Fibroblast of skin of left quadriceps (primary cell): ENCODE measurements around the gene BPTF.
"Not testable (repeated sequence)": the region's sequence is repeated elsewhere in the genome, so short reads cannot be mapped to it uniquely, and the experiment has no call there.

Source experiments
- DNase-seq, 2 experiments: peaks; one replicate each; pipeline ENCODE4 v3.0.0-alpha.2; 2013; ENCODE audit warnings: low read depth in 2 of 2

BPTF gene

DNA sequence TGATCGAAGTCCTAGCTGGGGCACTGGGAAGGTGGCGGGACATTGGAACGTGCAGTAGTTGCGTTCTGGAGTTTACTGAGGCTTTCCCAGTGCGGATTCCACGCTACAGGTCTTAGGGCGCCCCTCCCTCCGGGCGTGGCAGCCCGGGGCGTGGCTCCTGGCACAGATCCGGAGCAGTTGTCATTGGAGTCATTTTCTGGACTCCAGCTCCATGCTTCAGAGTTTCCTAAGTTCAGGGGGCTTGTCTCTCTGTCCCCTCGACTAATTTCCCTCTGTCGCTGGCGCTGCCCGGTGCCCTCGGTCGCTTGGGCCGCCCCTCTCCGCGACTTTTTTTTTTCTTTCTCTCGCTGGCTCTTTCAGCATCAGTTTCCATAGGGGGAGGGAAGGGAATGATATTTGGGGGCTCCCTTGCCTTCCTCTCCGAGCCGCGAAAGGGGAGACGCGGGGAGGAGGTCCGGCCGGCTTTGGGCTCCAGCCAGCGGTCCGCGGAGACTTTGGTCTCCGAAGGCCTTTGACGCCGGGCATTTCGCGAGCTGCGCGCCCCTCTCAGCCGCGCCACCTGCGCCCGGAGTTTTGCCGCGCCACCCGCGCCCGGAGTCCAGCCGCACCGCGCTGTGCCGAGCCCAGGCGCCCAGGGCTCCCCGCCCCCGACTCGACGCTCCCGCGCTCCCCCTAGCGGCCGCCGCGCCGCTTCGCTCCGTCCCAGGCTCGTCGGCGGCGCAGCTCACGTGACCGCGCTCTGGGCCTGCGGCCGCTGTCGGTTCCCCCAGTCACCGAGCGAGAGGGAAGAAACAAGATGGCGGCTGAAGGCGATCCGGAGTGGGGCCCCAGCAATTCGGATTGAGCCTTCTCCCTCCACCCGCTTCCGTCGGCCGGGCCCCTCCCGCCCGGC, at the start of gene BPTF:
Gene BPTF (plus strand): TSS at position 769 of the 892 bp plus-strand sequence. CDS start 222 bp downstream, outside the sequence.
- peak; percentile 74 to 80 for DNase-seq

- no peak for DNase-seq
These were observed 46.1 kb upstream of the BPTF start for GRCh38 chr17:67779098-67779672.

DNA sequence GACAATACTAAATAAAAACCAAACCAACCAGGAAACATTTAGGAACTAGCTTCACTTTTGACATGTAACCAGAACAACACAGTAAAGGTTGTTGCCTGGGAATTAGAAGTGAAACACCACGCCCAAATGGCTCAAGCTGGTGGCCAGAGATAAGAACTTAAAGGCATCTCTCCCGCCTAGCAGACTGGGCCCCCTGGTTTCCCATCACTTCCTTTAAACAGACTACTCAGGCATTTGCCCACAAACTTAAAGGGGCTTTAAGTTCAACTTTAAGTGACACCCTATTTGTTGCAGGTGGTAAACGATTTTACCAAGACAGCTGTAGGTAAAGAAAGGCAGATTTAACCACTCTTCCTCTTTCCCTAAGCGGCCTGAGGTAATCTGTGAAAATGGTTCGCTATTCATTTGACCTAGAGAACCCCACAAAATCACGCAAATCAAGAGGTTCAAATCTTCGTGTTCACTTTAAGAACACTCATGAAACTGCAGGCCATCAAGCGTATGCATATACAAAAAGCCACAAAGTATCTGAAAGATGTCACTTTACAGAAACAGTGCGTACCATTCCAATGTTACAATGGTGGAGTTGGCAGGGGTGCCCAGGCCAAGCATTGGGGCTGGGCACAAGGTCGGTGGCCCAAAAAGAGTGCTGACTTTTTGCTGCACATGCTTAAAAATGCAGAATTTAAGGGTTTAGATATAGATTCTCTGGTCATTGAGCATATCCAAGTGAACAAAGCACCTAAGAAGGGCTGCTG, 40.8 kb upstream of the BPTF start:
- no peak for DNase-seq

- DNase-seq, result no peak
These were observed 40.2 kb upstream of the BPTF start for GRCh38 chr17:67785122-67785477.

- no peak for DNase-seq
These were observed 39.8 kb upstream of the BPTF start for GRCh38 chr17:67785504-67785903.

DNA sequence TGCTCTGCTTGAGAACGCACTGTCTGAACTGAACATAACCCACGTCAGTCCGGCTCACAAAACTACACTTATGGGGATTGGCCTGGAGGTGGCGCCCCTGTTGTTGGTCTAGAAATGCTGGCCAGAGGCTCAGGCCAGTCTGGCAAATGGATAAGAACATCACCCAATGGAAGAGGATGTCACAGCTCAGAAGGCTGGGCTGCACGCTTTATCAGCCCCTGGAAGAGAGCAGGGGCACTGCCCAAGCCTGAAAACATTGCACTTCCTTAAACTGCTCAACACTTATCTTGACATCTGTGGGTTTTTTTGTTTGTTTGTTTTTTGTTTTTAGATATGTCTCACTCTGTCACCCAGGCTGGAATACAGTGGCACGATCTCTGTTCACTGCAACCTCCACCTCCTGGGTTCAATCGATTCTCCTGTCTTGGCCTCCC, 24.8 kb upstream of the BPTF start:
- peak; percentile 29 to 40 for DNase-seq

DNA sequence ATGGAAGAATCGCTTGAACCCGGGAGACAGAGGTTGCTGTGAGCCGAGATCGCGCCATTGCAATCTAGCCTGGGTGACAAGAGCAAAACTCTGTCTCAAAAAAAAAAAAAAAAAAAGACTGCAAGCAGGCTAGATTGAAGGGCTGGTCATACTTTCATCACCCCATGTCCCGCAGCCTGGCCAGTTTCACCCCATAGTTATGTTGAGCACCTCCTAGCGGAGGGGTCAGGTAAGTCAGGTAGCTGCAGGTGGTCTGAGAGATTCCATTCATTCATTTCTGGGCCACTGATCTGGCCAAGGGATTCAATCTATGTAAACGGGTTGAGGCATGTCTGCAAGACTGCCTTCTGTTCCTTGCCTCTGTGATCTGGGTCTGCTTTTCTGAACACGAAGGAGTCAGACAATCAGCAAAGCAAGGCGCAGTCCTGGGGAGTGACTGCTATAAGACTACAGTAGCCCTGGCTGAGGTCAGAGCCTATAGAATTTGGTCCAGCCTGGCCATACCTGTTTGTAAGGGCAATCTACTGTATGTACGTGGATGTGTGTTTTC, 23.6 kb upstream of the BPTF start:
- no peak for DNase-seq

GRCh38 chr17:67810464-67810863, 14.8 kb upstream of the BPTF start:
- DNase-seq, result no peak

GRCh38 chr17:67812380-67812779, 12.9 kb upstream of the BPTF start:
- not testable (repeated sequence) for DNase-seq

DNA sequence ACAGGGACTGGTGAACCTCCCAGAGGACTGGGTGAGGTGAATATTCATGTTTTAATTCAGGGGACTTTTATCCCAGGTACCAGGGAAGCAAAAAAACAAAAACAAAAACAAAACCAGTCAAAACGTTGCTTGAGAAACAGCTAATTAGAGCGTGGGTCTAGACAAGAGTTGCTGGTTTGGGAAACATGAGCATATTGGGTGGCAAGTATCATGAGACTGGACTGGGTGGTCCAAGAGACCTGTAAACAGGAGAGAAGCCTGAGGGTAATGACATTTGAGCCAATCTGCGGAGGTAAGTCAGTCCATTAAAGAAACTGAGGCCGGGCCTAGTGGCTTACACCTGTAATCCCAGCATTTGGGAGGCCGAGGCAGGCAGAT, 11.5 kb upstream of the BPTF start:
- no peak for DNase-seq

- no peak for DNase-seq
These were observed 6.9 kb upstream of the BPTF start for GRCh38 chr17:67818110-67819002.

DNA sequence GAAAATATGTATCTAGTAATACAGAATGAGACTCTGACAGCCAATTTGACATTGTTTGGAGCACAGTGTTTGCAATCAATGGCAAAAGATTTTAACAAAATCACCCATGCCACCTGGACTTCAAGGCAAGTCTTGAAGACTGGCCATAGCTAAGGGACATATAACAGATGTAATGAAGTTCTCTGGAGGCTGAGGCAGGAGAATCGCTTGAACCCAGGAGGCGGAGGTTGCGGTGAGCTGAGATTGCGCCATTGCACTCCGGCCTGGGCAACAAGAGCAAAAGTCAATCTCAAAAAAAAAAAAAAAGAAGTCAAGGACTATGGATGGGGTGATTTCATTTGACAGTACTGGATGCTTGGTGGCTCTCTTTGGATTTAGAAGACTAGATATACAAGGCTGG, 5.6 kb upstream of the BPTF start:
- no peak for DNase-seq

DNA sequence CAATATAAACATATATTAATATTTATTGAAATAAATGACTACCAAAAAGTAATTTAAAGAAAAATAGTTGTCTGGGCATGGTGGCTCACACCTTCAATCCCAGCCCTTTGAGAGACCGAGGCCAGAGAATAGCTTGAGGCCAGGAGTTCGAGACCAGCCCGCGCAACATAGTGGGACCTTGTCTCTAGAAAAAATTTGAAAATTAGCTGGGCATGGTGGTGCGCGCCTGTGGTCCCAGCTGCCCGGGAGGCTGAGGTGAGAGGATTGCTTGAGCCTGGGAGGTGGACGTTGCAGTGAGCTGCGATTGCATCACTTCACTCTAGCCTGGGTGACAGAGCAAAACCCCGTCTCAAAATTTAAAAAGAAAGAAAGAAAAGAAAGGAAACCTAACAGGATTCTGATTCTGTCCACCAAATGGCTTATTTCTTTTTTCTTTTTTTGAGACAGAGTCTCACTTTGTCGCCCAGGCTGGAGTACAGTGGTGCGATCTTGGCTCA, 3.4 kb upstream of the BPTF start:
- no peak for DNase-seq

GRCh38 chr17:67825627-67826601, 611 bp downstream of the BPTF start:
- DNase-seq, result not testable (repeated sequence)

GRCh38 chr17:67829331-67829730, 4.0 kb downstream of the BPTF start:
- DNase-seq, result no peak

DNA sequence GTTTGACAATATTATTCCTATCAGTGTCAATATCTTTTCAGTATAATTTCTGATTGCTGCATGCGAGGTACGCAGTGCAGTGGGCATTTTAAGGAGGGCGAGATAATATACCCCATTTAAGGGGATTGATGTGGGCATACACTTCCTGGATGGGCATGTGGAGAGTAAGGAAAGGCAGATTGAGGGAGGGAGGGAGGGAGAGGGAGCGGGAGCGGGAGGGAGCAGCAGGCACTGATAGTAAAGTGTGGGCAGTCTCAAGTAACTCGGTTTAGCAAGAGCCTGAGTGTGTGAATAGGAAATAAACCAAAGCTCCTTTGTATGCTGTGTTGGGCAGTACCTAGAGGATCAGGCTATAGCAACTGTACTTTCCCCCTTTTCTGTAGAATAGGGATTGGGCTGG, 5.1 kb downstream of the BPTF start:
- no peak for DNase-seq

DNA sequence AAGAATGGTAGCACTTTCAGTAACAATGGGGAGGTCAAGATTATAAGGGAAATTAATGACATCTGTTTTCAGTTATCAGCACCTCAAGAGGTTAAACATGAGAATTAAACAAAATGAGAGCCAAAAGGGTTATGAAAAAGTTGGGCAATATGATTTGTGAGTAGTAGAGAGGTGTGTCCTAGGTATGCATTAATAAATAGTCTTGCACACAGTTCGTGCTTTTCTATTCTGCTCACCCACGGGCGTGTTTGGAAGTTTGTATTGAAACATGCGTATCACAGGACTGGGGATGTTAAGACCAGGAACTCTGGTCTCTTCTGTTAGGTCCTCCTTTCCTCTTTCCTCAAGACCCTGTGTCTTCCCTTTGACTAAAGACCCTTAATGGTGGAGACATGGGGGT, 6.0 kb downstream of the BPTF start:
- DNase-seq, result no peak

DNA sequence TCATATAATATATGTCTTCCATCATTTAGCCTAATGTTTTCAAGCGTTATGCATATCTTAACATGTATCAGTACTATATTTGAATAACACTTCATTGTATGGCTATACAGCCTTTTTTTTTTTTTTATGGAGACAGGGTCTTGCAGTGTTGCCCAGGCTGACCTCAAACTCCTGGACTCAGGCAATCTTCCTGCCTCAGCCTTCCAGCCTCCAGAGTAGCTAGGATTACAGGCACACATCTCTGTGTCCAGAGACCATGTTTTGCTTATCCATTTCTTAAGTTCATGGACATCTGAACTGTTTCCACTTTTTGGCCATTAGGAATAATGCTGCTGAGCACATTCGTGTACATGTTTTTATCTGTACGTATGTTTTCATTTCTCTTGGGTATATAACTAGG, 7.8 kb downstream of the BPTF start:
- no peak for DNase-seq

GRCh38 chr17:67833946-67834631, 8.8 kb downstream of the BPTF start:
- DNase-seq, result no peak
